ENCODE results near the gene HTR5A.

Gene HTR5A

GRCh38 chr7:155115288-155115687 is 45.2 kb downstream of the HTR5A start:
- in situ Hi-C loops (cut with MboI; ENCODE audit: low pct_unique_long_range_greater_than_20kb, low sequenced_read_pairs, unreplicated experiment), result no loop called here
- no peak for DNase-seq (ENCODE audit: low spot score)
- no peak for TF ChIP-seq CTCF (IDR thresholded peaks at IDR 0.05; ENCODE audit: extremely low read depth, insufficient read depth, missing control alignments)

- in situ Hi-C loops (cut with MboI; ENCODE audit: low pct_unique_long_range_greater_than_20kb, low sequenced_read_pairs, unreplicated experiment), result no loop called here
- no peak for TF ChIP-seq CTCF (IDR thresholded peaks at IDR 0.05; ENCODE audit: extremely low read depth, insufficient read depth, missing control alignments)
- DNase-seq (ENCODE audit: low spot score), result no peak
Observed at GRCh38 chr7:155119801-155120382, 49.8 kb downstream of the HTR5A start.

- no peak for DNase-seq (ENCODE audit: low spot score)
- no peak for TF ChIP-seq CTCF (IDR thresholded peaks at IDR 0.05; ENCODE audit: extremely low read depth, insufficient read depth, missing control alignments)
- in situ Hi-C loops (cut with MboI; ENCODE audit: low pct_unique_long_range_greater_than_20kb, low sequenced_read_pairs, unreplicated experiment), result no loop called here
Observed at GRCh38 chr7:155120460-155120859, 50.3 kb downstream of the HTR5A start.

- no peak for DNase-seq (ENCODE audit: low spot score)
- TF ChIP-seq CTCF (IDR thresholded peaks at IDR 0.05; ENCODE audit: extremely low read depth, insufficient read depth, missing control alignments), result no peak
- in situ Hi-C loops (cut with MboI; ENCODE audit: low pct_unique_long_range_greater_than_20kb, low sequenced_read_pairs, unreplicated experiment), result no loop called here
Observed at GRCh38 chr7:155122831-155123230, 52.7 kb downstream of the HTR5A start.

GRCh38 chr7:155123413-155123812 is 53.3 kb downstream of the HTR5A start:
- TF ChIP-seq CTCF (IDR thresholded peaks at IDR 0.05; ENCODE audit: extremely low read depth, insufficient read depth, missing control alignments), result no peak
- in situ Hi-C loops (cut with MboI; ENCODE audit: low pct_unique_long_range_greater_than_20kb, low sequenced_read_pairs, unreplicated experiment), result no loop called here
- no peak for DNase-seq (ENCODE audit: low spot score)

GRCh38 chr7:155124706-155125105 is 54.6 kb downstream of the HTR5A start:
- TF ChIP-seq CTCF (IDR thresholded peaks at IDR 0.05; ENCODE audit: extremely low read depth, insufficient read depth, missing control alignments), result no peak
- in situ Hi-C loops (cut with MboI; ENCODE audit: low pct_unique_long_range_greater_than_20kb, low sequenced_read_pairs, unreplicated experiment), result no loop called here
- no peak for DNase-seq (ENCODE audit: low spot score)

- in situ Hi-C loops (cut with MboI; ENCODE audit: low pct_unique_long_range_greater_than_20kb, low sequenced_read_pairs, unreplicated experiment), result no loop called here
- DNase-seq (ENCODE audit: low spot score), result no peak
- no peak for TF ChIP-seq CTCF (IDR thresholded peaks at IDR 0.05; ENCODE audit: extremely low read depth, insufficient read depth, missing control alignments)
Observed at GRCh38 chr7:155129186-155129585, 59.1 kb downstream of the HTR5A start.
